ENCODE data around the gene LCOR.

LCOR gene

GRCh38 chr10:96922978-96923948, 91.2 kb downstream of the LCOR start:
- TF ChIP-seq TCF4 (CRISPR knock-in tag; IDR thresholded peaks at IDR 0.05; ENCODE audit: borderline replicate concordance), result no peak
- TF ChIP-seq ARNTL (CRISPR knock-in tag; IDR thresholded peaks at IDR 0.05; ENCODE audit: borderline replicate concordance, low read depth), result no peak
- no peak for TF ChIP-seq RARB (CRISPR knock-in tag; IDR thresholded peaks at IDR 0.05)
- TF ChIP-seq TSHZ2 (CRISPR knock-in tag; IDR thresholded peaks at IDR 0.05), result no peak
- TF ChIP-seq BACH2 (CRISPR knock-in tag; IDR thresholded peaks at IDR 0.05; ENCODE audit: borderline replicate concordance), result no peak
- TF ChIP-seq CREB5 (CRISPR knock-in tag; IDR thresholded peaks at IDR 0.05; ENCODE audit: low read depth), result no peak
- no peak for TF ChIP-seq CSRNP3 (CRISPR knock-in tag; IDR thresholded peaks at IDR 0.05)
- no peak for TF ChIP-seq TOX (CRISPR knock-in tag; IDR thresholded peaks at IDR 0.05; ENCODE audit: borderline replicate concordance)
- no peak for TF ChIP-seq POU6F1 (CRISPR knock-in tag; IDR thresholded peaks at IDR 0.05; ENCODE audit: borderline replicate concordance, low read depth)
- no peak for TF ChIP-seq PPARA (CRISPR knock-in tag; IDR thresholded peaks at IDR 0.05; ENCODE audit: borderline replicate concordance)
- no peak for TF ChIP-seq ISL1 (CRISPR knock-in tag; IDR thresholded peaks at IDR 0.05)
- TF ChIP-seq ZNF8 (CRISPR knock-in tag; IDR thresholded peaks at IDR 0.05), result no peak
- TF ChIP-seq ZNF565 (CRISPR knock-in tag; conservative IDR thresholded peaks at IDR 0.05; ENCODE audit: low read depth), result no peak
- TF ChIP-seq ZNF70 (CRISPR knock-in tag; IDR thresholded peaks at IDR 0.05), result no peak
- TF ChIP-seq PATZ1 (CRISPR knock-in tag; IDR thresholded peaks at IDR 0.05; ENCODE audit: borderline replicate concordance), result no peak
- no peak for TF ChIP-seq ZFP3 (CRISPR knock-in tag; IDR thresholded peaks at IDR 0.05)
- ATAC-seq, result no peak

GRCh38 chr10:96924861-96925260, 92.8 kb downstream of the LCOR start:
- ATAC-seq, result no peak
- TF ChIP-seq OSR1 (CRISPR knock-in tag; IDR thresholded peaks at IDR 0.05), result no peak
- TF ChIP-seq CSDC2 (CRISPR knock-in tag; IDR thresholded peaks at IDR 0.05), result no peak
- TF ChIP-seq CREB5 (CRISPR knock-in tag; IDR thresholded peaks at IDR 0.05; ENCODE audit: low read depth), result no peak
- no peak for TF ChIP-seq ZFP3 (CRISPR knock-in tag; IDR thresholded peaks at IDR 0.05)
- no peak for TF ChIP-seq PATZ1 (CRISPR knock-in tag; IDR thresholded peaks at IDR 0.05; ENCODE audit: borderline replicate concordance)
- TF ChIP-seq TCF4 (CRISPR knock-in tag; IDR thresholded peaks at IDR 0.05; ENCODE audit: borderline replicate concordance), result no peak
- TF ChIP-seq ZNF8 (CRISPR knock-in tag; IDR thresholded peaks at IDR 0.05), result no peak
- TF ChIP-seq TOX (CRISPR knock-in tag; IDR thresholded peaks at IDR 0.05; ENCODE audit: borderline replicate concordance), result no peak
- no peak for TF ChIP-seq ARNTL (CRISPR knock-in tag; IDR thresholded peaks at IDR 0.05; ENCODE audit: borderline replicate concordance, low read depth)
- no peak for TF ChIP-seq TSHZ2 (CRISPR knock-in tag; IDR thresholded peaks at IDR 0.05)
- TF ChIP-seq POU6F1 (CRISPR knock-in tag; IDR thresholded peaks at IDR 0.05; ENCODE audit: borderline replicate concordance, low read depth), result no peak
- TF ChIP-seq ZNF70 (CRISPR knock-in tag; IDR thresholded peaks at IDR 0.05), result no peak

Measured in SK-N-SH treated with all-trans-retinoic acid at 6 μM for 48 hours (cell line).